Suppressor macrophage (primary cell): Measurements from ENCODE around the gene TEX264.

Experiments
- DNase-seq, 4 experiments: peaks; one replicate each; pipeline ENCODE4 v3.0.0-alpha.2; 2020 to 2022

TEX264 gene

GRCh38 chr3:51675201-51675611, 4.2 kb downstream of the TEX264 start:
- DNase-seq = no peak

GRCh38 chr3:51676102-51676640, 5.1 kb downstream of the TEX264 start:
- no peak for DNase-seq

GRCh38 chr3:51677358-51677757, 6.3 kb downstream of the TEX264 start:
- DNase-seq = no peak

GRCh38 chr3:51678186-51678585, 7.1 kb downstream of the TEX264 start:
- no peak for DNase-seq

- DNase-seq = no peak
These were observed 7.6 kb downstream of the TEX264 start for GRCh38 chr3:51678641-51679040.

- DNase-seq = no peak
These were observed 8.3 kb downstream of the TEX264 start for GRCh38 chr3:51679318-51679717.

- DNase-seq = no peak
These were observed 8.7 kb downstream of the TEX264 start for GRCh38 chr3:51679777-51680176.

GRCh38 chr3:51680196-51680595, 9.1 kb downstream of the TEX264 start:
- no peak for DNase-seq

- peak in 3 of 4 experiments; percentile 50 to 69 (median 66) for DNase-seq
These were observed 9.7 kb downstream of the TEX264 start for GRCh38 chr3:51680663-51681230.

GRCh38 chr3:51681453-51681852, 10.4 kb downstream of the TEX264 start:
- DNase-seq = peak; percentile 48 to 88 (median 72)

- DNase-seq = peak; percentile 86 to 92 (median 90)
These were observed 11.0 kb downstream of the TEX264 start for GRCh38 chr3:51682079-51682478.

- no peak for DNase-seq
These were observed 11.5 kb downstream of the TEX264 start for GRCh38 chr3:51682526-51682925.

- DNase-seq = no peak
These were observed 12.5 kb downstream of the TEX264 start for GRCh38 chr3:51683566-51683965.

GRCh38 chr3:51684971-51685751, 14.1 kb downstream of the TEX264 start:
- peak in 1 of 4 experiments; percentile 25 for DNase-seq

- DNase-seq = no peak
These were observed 15.0 kb downstream of the TEX264 start for GRCh38 chr3:51686056-51686455.

GRCh38 chr3:51686512-51687215, 15.6 kb downstream of the TEX264 start:
- DNase-seq = peak; percentile 21 to 71 (median 62)

GRCh38 chr3:51687431-51688205, 16.6 kb downstream of the TEX264 start:
- no peak for DNase-seq

- no peak for DNase-seq
These were observed 17.2 kb downstream of the TEX264 start for GRCh38 chr3:51688206-51688600.

GRCh38 chr3:51691021-51691420, 20.0 kb downstream of the TEX264 start:
- no peak for DNase-seq

GRCh38 chr3:51691949-51692348, 20.9 kb downstream of the TEX264 start:
- no peak for DNase-seq

GRCh38 chr3:51692980-51693395, 21.9 kb downstream of the TEX264 start:
- no peak for DNase-seq

- DNase-seq = no peak
These were observed 25.9 kb downstream of the TEX264 start for GRCh38 chr3:51696954-51697353.

- DNase-seq = no peak
These were observed 27.2 kb downstream of the TEX264 start for GRCh38 chr3:51698209-51698608.
